Coronary artery (tissue), 2 donors: ENCODE data around the gene ARHGEF11.
A peak's percentile ranks its signal among the peaks of the same experiment; 100 is the strongest.

Source experiments
- DNase-seq: peaks from one replicate; pipeline ENCODE4 v3.0.0-alpha.2; 2017; ENCODE audit warnings: low spot score
- H3K27ac ChIP-seq, 2 donors: fragments of 200-600 bp; sonication (generic); one replicate each; pipeline ENCODE4 v1.5.1; 2016 to 2019
- H3K4me3 ChIP-seq: fragments of 200-600 bp; sonication (generic); 2 replicates; pipeline ENCODE4 v1.5.1; 2016; ENCODE audit warnings: mild to moderate bottlenecking, moderate library complexity
- TF ChIP-seq, protein P1 (sequence below): fragments of 200-600 bp; sonication (generic); IDR thresholded peaks from one replicate; pipeline ENCODE4 v1.5.1; 2019; ENCODE audit warnings: antibody characterized with exemption

The ARHGEF11 gene

GRCh38 chr1:156903328-156904091 is 142.0 kb downstream of the ARHGEF11 start:
- H3K4me3 ChIP-seq: no peak overlapping the region
- TF ChIP-seq, protein P1, sequence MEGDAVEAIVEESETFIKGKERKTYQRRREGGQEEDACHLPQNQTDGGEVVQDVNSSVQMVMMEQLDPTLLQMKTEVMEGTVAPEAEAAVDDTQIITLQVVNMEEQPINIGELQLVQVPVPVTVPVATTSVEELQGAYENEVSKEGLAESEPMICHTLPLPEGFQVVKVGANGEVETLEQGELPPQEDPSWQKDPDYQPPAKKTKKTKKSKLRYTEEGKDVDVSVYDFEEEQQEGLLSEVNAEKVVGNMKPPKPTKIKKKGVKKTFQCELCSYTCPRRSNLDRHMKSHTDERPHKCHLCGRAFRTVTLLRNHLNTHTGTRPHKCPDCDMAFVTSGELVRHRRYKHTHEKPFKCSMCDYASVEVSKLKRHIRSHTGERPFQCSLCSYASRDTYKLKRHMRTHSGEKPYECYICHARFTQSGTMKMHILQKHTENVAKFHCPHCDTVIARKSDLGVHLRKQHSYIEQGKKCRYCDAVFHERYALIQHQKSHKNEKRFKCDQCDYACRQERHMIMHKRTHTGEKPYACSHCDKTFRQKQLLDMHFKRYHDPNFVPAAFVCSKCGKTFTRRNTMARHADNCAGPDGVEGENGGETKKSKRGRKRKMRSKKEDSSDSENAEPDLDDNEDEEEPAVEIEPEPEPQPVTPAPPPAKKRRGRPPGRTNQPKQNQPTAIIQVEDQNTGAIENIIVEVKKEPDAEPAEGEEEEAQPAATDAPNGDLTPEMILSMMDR: no peak
- peak overlapping the region in 1 of 2 donors; percentile 14 for H3K27ac ChIP-seq
- no peak for DNase-seq

- TF ChIP-seq, protein P1: no peak
- H3K4me3 ChIP-seq: no peak overlapping the region
- H3K27ac ChIP-seq: peak overlapping the region in 1 of 2 donors; percentile 43
- no peak for DNase-seq
Observed at GRCh38 chr1:156901966-156902915, 143.3 kb downstream of the ARHGEF11 start.

DNA sequence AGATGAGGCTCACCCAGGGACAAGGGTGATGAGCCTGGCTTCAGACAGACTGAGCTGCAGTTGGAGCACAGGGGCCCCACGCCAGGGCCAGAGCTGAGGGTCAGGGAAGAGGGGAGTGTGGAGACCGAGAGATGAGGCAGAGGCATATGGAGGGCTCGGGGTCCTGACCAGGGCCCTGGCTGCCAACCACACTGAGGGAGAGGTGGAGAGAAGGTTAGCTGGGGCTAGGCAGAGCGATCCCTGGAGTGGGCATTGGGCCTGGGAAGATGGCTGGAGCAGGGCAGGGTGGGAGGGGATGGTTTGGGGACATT is 144.0 kb downstream of the ARHGEF11 start:
- no peak for DNase-seq
- Histone ChIP-seq H3K27ac (peak overlapping the region in 1 of 2 donors; percentile 43), H3K4me3 (no peak overlapping the region)
- TF ChIP-seq, protein P1: no peak

DNA sequence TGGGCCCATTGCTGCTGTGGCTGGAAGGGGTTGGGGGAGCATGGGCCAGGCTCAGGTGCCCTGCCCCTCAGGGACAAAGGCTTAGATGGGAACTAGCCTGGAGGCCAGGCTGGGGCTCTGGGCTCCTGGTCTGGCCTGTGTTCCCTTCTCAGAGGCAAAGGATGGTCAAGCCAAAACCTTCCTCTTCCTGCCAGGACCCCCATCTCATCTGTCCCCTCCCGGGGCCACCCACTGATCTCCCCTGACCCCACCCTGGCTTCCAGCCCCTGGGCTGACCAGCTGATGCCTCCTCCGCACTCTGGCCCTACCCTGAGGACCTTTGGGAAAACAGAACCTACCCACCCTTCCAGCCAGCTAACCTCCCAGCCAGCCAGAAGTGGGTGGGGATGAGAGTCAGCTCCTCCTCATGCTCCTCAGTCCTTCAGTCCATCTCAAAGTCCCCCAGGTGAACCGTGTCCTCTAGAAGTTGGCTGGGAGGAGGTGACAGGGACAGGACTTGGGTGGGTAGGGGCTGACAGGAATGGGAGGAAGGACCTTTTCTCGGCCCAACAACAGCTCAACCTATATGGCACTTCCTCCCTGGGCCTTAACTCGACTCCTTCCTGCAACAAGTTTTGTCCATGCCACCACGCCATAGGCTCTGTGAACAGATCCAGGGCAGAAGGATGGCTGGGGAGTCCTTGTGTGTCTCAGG is 144.5 kb downstream of the ARHGEF11 start:
- Histone ChIP-seq H3K4me3 (peak overlapping the region; percentile 7), H3K27ac (peak overlapping the region in 1 of 2 donors; percentile 43)
- TF ChIP-seq, protein P1: no peak
- DNase-seq: no peak

GRCh38 chr1:156899956-156900718 is 145.4 kb downstream of the ARHGEF11 start:
- TF ChIP-seq, protein P1: no peak
- no peak for DNase-seq
- H3K27ac ChIP-seq: peak overlapping the region in 1 of 2 donors; percentile 43
- H3K4me3 ChIP-seq: peak overlapping the region; percentile 7

- no peak for DNase-seq
- Histone ChIP-seq H3K4me3 (peak overlapping the region; percentile 81), H3K27ac (peak overlapping the region in 1 of 2 donors; percentile 98)
- TF ChIP-seq, protein P1: no peak
Observed at GRCh38 chr1:156898971-156899664, 146.4 kb downstream of the ARHGEF11 start.
